HUES64 (cell line): ENCODE measurements around the gene LENG9. TPM values are rescaled to one million over a fixed set of nuclear protein-coding genes. Genes with fewer than 3 reads are reported as not detected.
"Not testable (repeated sequence)": the region's sequence is repeated elsewhere in the genome, so short reads cannot be mapped to it uniquely, and the experiment has no call there.

Experiments
- H3K27ac ChIP-seq: 2 replicates; pipeline ENCODE4 v1.7.0; 2013; ENCODE audit warnings: low read depth, low read length, inconsistent platforms
- H3K27me3 ChIP-seq: 2 replicates; pipeline ENCODE4 v1.6.1; 2013; ENCODE audit warnings: mild to moderate bottlenecking, low read length; ENCODE audit not compliant: insufficient read depth
- H3K36me3 ChIP-seq: 2 replicates; pipeline ENCODE4 v1.6.1; 2013; ENCODE audit warnings: mild to moderate bottlenecking, low read length; ENCODE audit not compliant: insufficient read depth
- H3K4me1 ChIP-seq: 2 replicates; pipeline ENCODE4 v1.6.1; 2013; ENCODE audit warnings: mild to moderate bottlenecking, low read length, moderate library complexity; ENCODE audit not compliant: insufficient read depth
- H3K4me3 ChIP-seq: 2 replicates; pipeline ENCODE4 v1.5.1; 2013; ENCODE audit warnings: mild to moderate bottlenecking, low read length, moderate library complexity
- H3K9ac ChIP-seq: 2 replicates; pipeline ENCODE4 v1.6.1; 2013; ENCODE audit warnings: mild to moderate bottlenecking, low read depth, low read length
- H3K9me3 ChIP-seq: 2 replicates; pipeline ENCODE4 v1.6.1; 2013; ENCODE audit warnings: low read depth, low read length; ENCODE audit not compliant: insufficient read depth
- WGBS: fragments of 150-250, 120-280 bp; methylation state at CpG from one replicate; pipeline ENCODE4 v1.1.7; 2013; ENCODE audit warnings: missing lambda C conversion rate; 5-methylcytosine and 5-hydroxymethylcytosine counted together
- polyA plus RNA-seq, 2 experiments: library from polyadenylated mRNA; stranded (reverse); fragments of 50-300 nt; gene quantifications; one replicate each; pipeline ENCODE4 v1.2.3, GENCODE V29; 2013

The LENG9 gene
- polyA plus RNA-seq (2013, experiment 1 of 2): 0.60 TPM
- polyA plus RNA-seq (2013, experiment 2 of 2): 0.51 TPM

GRCh38 chr19:54463531-54464043 lies at the start of gene LENG9:
Gene LENG9 (minus strand): TSS chr19:54463778. CDS start chr19:54463526, 252 bp downstream.
- Histone ChIP-seq H3K4me3 (peak within 1 kb of the TSS; percentile 89), H3K36me3 (peaks cover 32% of the 10 kb centered on the region), H3K4me1 (no peaks in the 10 kb centered on the region), H3K27me3 (peaks cover 9% of the 10 kb centered on the region), H3K9me3 (no peaks in the 10 kb centered on the region), H3K27ac (peak within 1 kb of the TSS; percentile 100), H3K9ac (peak within 1 kb of the TSS; percentile 88)
- WGBS: under 1% methylated on average over 41 of the region's 41 CpGs

GRCh38 chr19:54509200-54509940 lies 45.8 kb upstream of the LENG9 start:
- peaks cover 38% of the 10 kb centered on the region for H3K9me3 ChIP-seq
- not testable (repeated sequence) for H3K27ac ChIP-seq, H3K4me3 ChIP-seq, H3K9ac ChIP-seq, H3K4me1 ChIP-seq, H3K36me3 ChIP-seq, H3K27me3 ChIP-seq
- 84% methylated on average over 5 of the region's 21 CpGs for WGBS

GRCh38 chr19:54508487-54508886 lies 44.9 kb upstream of the LENG9 start:
- H3K9me3 ChIP-seq: peaks cover 35% of the 10 kb centered on the region
- WGBS: 83% methylated on average over 2 of the region's 3 CpGs
- not testable (repeated sequence) for H3K4me1 ChIP-seq, H3K36me3 ChIP-seq, H3K4me3 ChIP-seq, H3K9ac ChIP-seq, H3K27me3 ChIP-seq, H3K27ac ChIP-seq

GRCh38 chr19:54507824-54508223 lies 44.2 kb upstream of the LENG9 start:
- Histone ChIP-seq H3K36me3 (no peaks in the 10 kb centered on the region), H3K4me1 (no peaks in the 10 kb centered on the region), H3K9ac (no peak overlapping the region), H3K27ac (no peak overlapping the region), H3K27me3 (no peaks in the 10 kb centered on the region), H3K9me3 (peaks cover 29% of the 10 kb centered on the region), H3K4me3 (no peak overlapping the region)
- 81% methylated on average over 12 of the region's 12 CpGs for WGBS

GRCh38 chr19:54507038-54507717 lies 43.6 kb upstream of the LENG9 start:
- not testable (repeated sequence) for H3K4me1 ChIP-seq, H3K9ac ChIP-seq, H3K27ac ChIP-seq, H3K27me3 ChIP-seq, H3K4me3 ChIP-seq, H3K36me3 ChIP-seq
- peaks cover 30% of the 10 kb centered on the region for H3K9me3 ChIP-seq
- WGBS: 72% methylated on average over 9 of the region's 15 CpGs

GRCh38 chr19:54506079-54506478 lies 42.5 kb upstream of the LENG9 start:
- no peak overlapping the region for H3K9ac ChIP-seq
- H3K4me3 ChIP-seq: no peak overlapping the region
- H3K36me3 ChIP-seq: no peaks in the 10 kb centered on the region
- no peaks in the 10 kb centered on the region for H3K4me1 ChIP-seq
- peaks cover 34% of the 10 kb centered on the region for H3K9me3 ChIP-seq
- no peak overlapping the region for H3K27ac ChIP-seq
- H3K27me3 ChIP-seq: no peaks in the 10 kb centered on the region
- 75% methylated on average over 10 of the region's 10 CpGs for WGBS

- peaks cover 39% of the 10 kb centered on the region for H3K9me3 ChIP-seq
- H3K4me1 ChIP-seq, H3K9ac ChIP-seq, H3K4me3 ChIP-seq, H3K27me3 ChIP-seq, H3K27ac ChIP-seq, H3K36me3 ChIP-seq: not testable (repeated sequence)
- WGBS: 87% methylated on average over 3 of the region's 4 CpGs
Observed at GRCh38 chr19:54505542-54505941, 42.0 kb upstream of the LENG9 start.

GRCh38 chr19:54502518-54503048 lies 39.0 kb upstream of the LENG9 start, which contains the start of gene LAIR2:
Gene LAIR2 (plus strand): TSS chr19:54502831. CDS start chr19:54502919, 88 bp downstream.
- WGBS: 87% methylated on average over 14 of the region's 14 CpGs
- Histone ChIP-seq H3K27me3 (no peaks in the 10 kb centered on the region), H3K4me1 (no peaks in the 10 kb centered on the region), H3K4me3 (no peak within 1 kb of the TSS), H3K27ac (no peak within 1 kb of the TSS), H3K9me3 (peaks cover 44% of the 10 kb centered on the region), H3K36me3 (no peaks in the 10 kb centered on the region), H3K9ac (no peak within 1 kb of the TSS)

GRCh38 chr19:54498451-54498772 lies 34.8 kb upstream of the LENG9 start:
- not testable (repeated sequence) for H3K36me3 ChIP-seq, H3K27me3 ChIP-seq, H3K27ac ChIP-seq, H3K4me1 ChIP-seq, H3K9ac ChIP-seq, H3K4me3 ChIP-seq
- 73% methylated on average over 8 of the region's 9 CpGs for WGBS
- peaks cover 51% of the 10 kb centered on the region for H3K9me3 ChIP-seq

GRCh38 chr19:54497747-54498450 lies 34.3 kb upstream of the LENG9 start:
- not testable (repeated sequence) for H3K4me3 ChIP-seq, H3K27ac ChIP-seq, H3K27me3 ChIP-seq, H3K36me3 ChIP-seq, H3K9ac ChIP-seq, H3K4me1 ChIP-seq
- H3K9me3 ChIP-seq: peaks cover 53% of the 10 kb centered on the region
- WGBS: 83% methylated on average over 7 of the region's 15 CpGs

- H3K27me3 ChIP-seq, H3K9ac ChIP-seq, H3K4me3 ChIP-seq, H3K4me1 ChIP-seq, H3K36me3 ChIP-seq, H3K27ac ChIP-seq: not testable (repeated sequence)
- 64% methylated on average over 5 of the region's 5 CpGs for WGBS
- peaks cover 42% of the 10 kb centered on the region for H3K9me3 ChIP-seq
Observed at GRCh38 chr19:54495284-54495683, 31.7 kb upstream of the LENG9 start.
